Immature natural killer cell (primary cell): ENCODE data around the gene CHRM2. TPM values are rescaled to one million over a fixed set of nuclear protein-coding genes. Genes with fewer than 3 reads are reported as not detected.

ENCODE experiments used
- DNase-seq, 3 donors: peaks; one replicate each; pipeline ENCODE4 v3.0.0; 2022; ENCODE audit warnings: mixed read lengths in 1 of 3
- H3K27ac Mint-ChIP-seq, 6 donors: one replicate each; pipeline ENCODE4 v1.8.0; 2020; ENCODE audit warnings: mixed read lengths in 6 of 6, mild to moderate bottlenecking in 5 of 6, inconsistent platforms in 4 of 6, moderate library complexity in 3 of 6
- H3K27me3 Mint-ChIP-seq, 3 donors: one replicate each; pipeline ENCODE4 v1.8.0; 2020 to 2021; ENCODE audit warnings: low read depth in 3 of 3, mild to moderate bottlenecking in 3 of 3, mixed read lengths in 3 of 3, moderate library complexity in 3 of 3, inconsistent platforms in 1 of 3
- H3K36me3 Mint-ChIP-seq, 3 donors: one replicate each; pipeline ENCODE4 v1.8.0; 2020; ENCODE audit warnings: mixed read lengths in 3 of 3, inconsistent platforms in 2 of 3, mild to moderate bottlenecking in 2 of 3
- H3K4me1 Mint-ChIP-seq, 2 donors: one replicate each; pipeline ENCODE4 v1.8.0; 2020; ENCODE audit warnings: inconsistent platforms in 2 of 2, mild to moderate bottlenecking in 2 of 2, mixed read lengths in 2 of 2, moderate library complexity in 1 of 2
- H3K4me3 Mint-ChIP-seq, 5 donors: one replicate each; pipeline ENCODE4 v1.8.0; 2020; ENCODE audit warnings: mild to moderate bottlenecking in 5 of 5, mixed read lengths in 5 of 5, inconsistent platforms in 3 of 5, moderate library complexity in 3 of 5
- H3K9me3 Mint-ChIP-seq, 6 donors: one replicate each; pipeline ENCODE4 v1.8.0; 2020; ENCODE audit warnings: mild to moderate bottlenecking in 6 of 6, mixed read lengths in 6 of 6, inconsistent platforms in 4 of 6, moderate library complexity in 3 of 6
- polyA plus RNA-seq, 3 donors: library from polyadenylated mRNA; unstranded; fragments of 300-500 nt; fragmentation: Illumina TruSeq; gene quantifications; one replicate each; pipeline ENCODE4 v1.2.3, GENCODE V29; 2021

Gene CHRM2
- polyA plus RNA-seq, 3 donors from 2014 or later: not detected

- no peak for DNase-seq
- Mint-ChIP-seq H3K4me3 (no peak overlapping the region), H3K4me1 (no peaks in the 10 kb centered on the region), H3K27me3 (peaks cover 0 to 1% (median 1%) of the 10 kb centered on the region in 3 donors), H3K9me3 (peaks cover 0 to 27% (median 8%) of the 10 kb centered on the region in 6 donors), H3K27ac (no peak overlapping the region), H3K36me3 (no peaks in the 10 kb centered on the region)
Measured at GRCh38 chr7:136919820-136920219, 51.4 kb downstream of the CHRM2 start.

GRCh38 chr7:136923111-136923667, 54.7 kb downstream of the CHRM2 start:
- H3K4me1 Mint-ChIP-seq: no peaks in the 10 kb centered on the region
- H3K36me3 Mint-ChIP-seq: no peaks in the 10 kb centered on the region
- H3K9me3 Mint-ChIP-seq: peaks cover 2 to 29% (median 8%) of the 10 kb centered on the region in 6 donors
- no peak overlapping the region for H3K27ac Mint-ChIP-seq
- DNase-seq: no peak
- H3K4me3 Mint-ChIP-seq: no peak overlapping the region
- H3K27me3 Mint-ChIP-seq: peaks cover 0 to 1% (median 0%) of the 10 kb centered on the region in 3 donors

DNA sequence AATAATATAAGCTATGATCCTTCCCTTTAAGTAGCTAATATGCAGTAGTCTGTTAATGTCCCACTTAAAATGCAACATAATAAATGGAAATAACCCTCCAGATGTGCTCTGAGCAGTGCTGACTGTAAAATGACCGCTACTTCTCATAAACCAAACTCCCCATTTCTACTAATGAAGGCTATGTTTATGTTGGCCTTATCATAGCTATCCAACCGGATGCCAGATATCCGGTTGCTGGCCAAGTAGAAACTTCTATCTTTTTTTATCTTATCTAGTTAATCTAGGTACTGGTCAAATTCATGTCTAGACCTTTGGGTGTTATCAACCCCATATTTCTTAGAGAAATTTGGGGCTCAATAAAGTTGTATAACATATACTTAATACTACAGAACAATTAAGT, 56.6 kb downstream of the CHRM2 start:
- Mint-ChIP-seq H3K9me3 (peaks cover 2 to 35% (median 9%) of the 10 kb centered on the region in 6 donors), H3K4me3 (no peak overlapping the region), H3K27ac (no peak overlapping the region), H3K36me3 (no peaks in the 10 kb centered on the region), H3K27me3 (no peaks in the 10 kb centered on the region), H3K4me1 (no peaks in the 10 kb centered on the region)
- DNase-seq: no peak

GRCh38 chr7:136925556-136925955, 57.1 kb downstream of the CHRM2 start:
- no peak for DNase-seq
- Mint-ChIP-seq H3K27me3 (no peaks in the 10 kb centered on the region), H3K4me1 (no peaks in the 10 kb centered on the region), H3K9me3 (peaks cover 2 to 37% (median 9%) of the 10 kb centered on the region in 6 donors), H3K36me3 (no peaks in the 10 kb centered on the region), H3K4me3 (no peak overlapping the region), H3K27ac (no peak overlapping the region)

DNA sequence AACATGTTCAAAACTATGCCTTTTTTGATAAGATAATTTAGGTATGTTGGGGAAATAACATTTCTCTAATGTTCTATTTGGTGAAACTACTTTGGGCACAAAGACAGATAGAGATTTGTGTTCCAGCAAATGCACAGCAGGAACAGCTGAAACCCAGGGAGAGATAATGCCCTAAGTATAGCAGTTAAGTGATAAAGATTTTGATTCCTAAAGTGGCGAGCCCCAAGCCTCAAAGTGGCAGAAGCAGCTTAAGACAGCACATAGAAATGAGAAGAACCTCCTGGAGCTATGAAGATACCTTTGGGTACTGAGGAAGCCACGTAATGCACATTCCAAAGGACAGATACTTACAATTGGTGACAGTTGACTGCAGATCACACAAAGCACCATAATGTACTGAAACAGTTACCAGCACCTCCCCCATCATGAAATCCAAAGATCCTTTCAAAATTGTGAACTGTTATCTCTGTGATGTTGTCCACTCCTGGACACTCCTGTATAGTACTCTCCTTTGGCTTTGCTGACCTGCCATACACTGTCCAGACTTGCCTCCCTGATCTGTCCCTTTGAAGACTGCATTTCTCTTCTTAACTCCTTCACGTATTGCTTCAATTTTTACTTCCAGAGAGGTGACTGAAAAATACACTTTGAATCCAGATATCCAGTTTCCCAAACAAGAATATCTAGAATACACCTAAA, 62.9 kb downstream of the CHRM2 start:
- Mint-ChIP-seq H3K36me3 (no peaks in the 10 kb centered on the region), H3K27me3 (peaks cover 0 to 2% (median 0%) of the 10 kb centered on the region in 3 donors), H3K4me3 (no peak overlapping the region), H3K27ac (no peak overlapping the region), H3K4me1 (no peaks in the 10 kb centered on the region), H3K9me3 (peaks cover 8 to 28% (median 16%) of the 10 kb centered on the region in 6 donors)
- no peak for DNase-seq

DNA sequence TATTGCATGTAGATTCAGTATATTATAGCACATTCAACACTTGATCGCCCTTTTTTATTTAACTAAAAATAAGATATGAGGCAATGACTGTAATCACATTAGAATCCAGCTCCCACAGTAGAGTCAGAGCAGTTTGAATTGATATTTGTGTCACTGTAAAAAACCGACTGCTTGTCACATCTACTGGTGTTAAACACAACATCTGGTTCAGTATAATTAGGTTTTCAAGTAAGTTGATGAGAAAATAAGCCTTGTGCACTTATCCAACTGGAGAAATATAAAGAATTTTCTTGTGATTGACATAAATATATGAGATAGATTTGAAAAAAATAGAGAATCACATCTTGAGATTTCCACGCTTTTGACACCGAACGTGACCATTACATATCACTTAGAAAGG, 69.0 kb downstream of the CHRM2 start:
- Mint-ChIP-seq H3K36me3 (no peaks in the 10 kb centered on the region), H3K27me3 (peaks cover 0 to 2% (median 0%) of the 10 kb centered on the region in 3 donors), H3K4me3 (no peak overlapping the region), H3K27ac (no peak overlapping the region), H3K4me1 (no peaks in the 10 kb centered on the region), H3K9me3 (peaks cover 0 to 27% (median 8%) of the 10 kb centered on the region in 6 donors)
- no peak for DNase-seq

GRCh38 chr7:136938476-136938875, 70.0 kb downstream of the CHRM2 start:
- H3K4me3 Mint-ChIP-seq: no peak overlapping the region
- DNase-seq: no peak
- H3K27me3 Mint-ChIP-seq: peaks cover 0 to 4% (median 0%) of the 10 kb centered on the region in 3 donors
- no peak overlapping the region for H3K27ac Mint-ChIP-seq
- H3K36me3 Mint-ChIP-seq: no peaks in the 10 kb centered on the region
- H3K9me3 Mint-ChIP-seq: peaks cover 0 to 33% (median 8%) of the 10 kb centered on the region in 6 donors
- no peaks in the 10 kb centered on the region for H3K4me1 Mint-ChIP-seq

DNA sequence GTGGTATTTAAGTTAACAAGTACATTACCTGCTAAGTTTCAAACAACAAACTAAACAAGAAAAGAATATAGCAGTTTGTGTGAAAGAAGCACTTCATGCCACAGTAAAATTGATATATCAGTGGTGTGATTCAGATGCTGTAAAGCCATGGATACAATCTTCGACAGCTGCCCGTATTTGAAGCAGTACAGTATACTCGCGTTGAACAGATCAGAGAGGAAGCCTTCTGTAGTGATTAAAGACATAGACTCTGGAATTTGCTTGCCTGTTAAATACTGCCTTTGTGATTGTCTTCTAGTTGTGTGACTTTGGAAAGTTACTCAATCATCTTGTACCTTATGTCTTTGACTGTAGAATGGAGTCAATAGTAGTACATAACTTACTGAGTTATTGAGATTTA, 71.7 kb downstream of the CHRM2 start:
- Mint-ChIP-seq H3K9me3 (peaks cover 0 to 26% (median 7%) of the 10 kb centered on the region in 6 donors), H3K36me3 (no peaks in the 10 kb centered on the region), H3K27me3 (peaks cover 0 to 1% (median 0%) of the 10 kb centered on the region in 3 donors), H3K4me3 (no peak overlapping the region), H3K4me1 (no peaks in the 10 kb centered on the region), H3K27ac (no peak overlapping the region)
- no peak for DNase-seq

DNA sequence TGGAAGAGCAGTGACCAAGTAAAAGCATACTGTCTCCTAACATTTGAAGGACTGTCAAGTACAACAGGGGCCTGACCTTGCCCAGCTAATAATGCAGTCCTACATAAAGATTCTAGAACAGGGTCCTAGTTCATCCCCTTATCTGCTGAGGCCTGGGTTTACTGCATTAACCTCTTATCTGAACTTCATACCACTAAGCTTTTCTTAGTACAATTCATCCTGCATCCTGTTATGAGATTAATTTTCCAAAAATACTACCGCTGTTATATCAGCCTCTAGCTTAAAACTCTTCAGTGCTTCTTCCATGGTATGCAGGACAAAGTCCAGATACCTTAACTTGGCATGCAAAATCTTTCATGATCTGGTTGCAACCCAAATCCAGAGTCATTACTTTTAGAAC, 72.5 kb downstream of the CHRM2 start:
- Mint-ChIP-seq H3K4me3 (no peak overlapping the region), H3K9me3 (peaks cover 0 to 26% (median 7%) of the 10 kb centered on the region in 6 donors), H3K27ac (no peak overlapping the region), H3K4me1 (no peaks in the 10 kb centered on the region), H3K36me3 (no peaks in the 10 kb centered on the region), H3K27me3 (peaks cover 0 to 1% (median 0%) of the 10 kb centered on the region in 3 donors)
- no peak for DNase-seq

DNA sequence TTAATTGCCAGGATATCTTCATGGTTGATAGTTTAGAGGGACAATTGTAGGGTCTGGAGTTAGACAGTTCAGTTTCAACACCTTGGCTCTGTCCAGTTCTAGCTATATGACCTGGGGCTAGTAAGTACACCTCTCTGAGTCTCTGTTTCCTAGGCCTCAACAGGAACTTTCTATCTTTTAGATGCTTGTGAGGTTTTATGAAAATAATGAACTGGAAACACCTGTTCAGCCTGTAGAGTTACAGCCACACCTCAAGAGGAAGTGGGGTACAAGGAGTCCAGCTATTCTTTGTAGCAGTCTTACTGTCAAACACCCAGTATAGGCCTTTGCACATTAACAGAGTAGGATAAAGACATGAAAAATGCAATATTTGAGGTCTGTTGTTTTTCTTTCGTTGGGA, 73.4 kb downstream of the CHRM2 start:
- Mint-ChIP-seq H3K4me3 (no peak overlapping the region), H3K9me3 (peaks cover 0 to 27% (median 8%) of the 10 kb centered on the region in 6 donors), H3K36me3 (no peaks in the 10 kb centered on the region), H3K27ac (no peak overlapping the region), H3K27me3 (peaks cover 0 to 1% (median 0%) of the 10 kb centered on the region in 3 donors), H3K4me1 (no peaks in the 10 kb centered on the region)
- DNase-seq: no peak

GRCh38 chr7:136942401-136942800, 73.9 kb downstream of the CHRM2 start:
- H3K4me1 Mint-ChIP-seq: no peaks in the 10 kb centered on the region
- H3K9me3 Mint-ChIP-seq: peaks cover 0 to 29% (median 10%) of the 10 kb centered on the region in 6 donors
- DNase-seq: no peak
- H3K27ac Mint-ChIP-seq: no peak overlapping the region
- no peaks in the 10 kb centered on the region for H3K36me3 Mint-ChIP-seq
- peaks cover 0 to 1% (median 0%) of the 10 kb centered on the region in 3 donors for H3K27me3 Mint-ChIP-seq
- no peak overlapping the region for H3K4me3 Mint-ChIP-seq

DNA sequence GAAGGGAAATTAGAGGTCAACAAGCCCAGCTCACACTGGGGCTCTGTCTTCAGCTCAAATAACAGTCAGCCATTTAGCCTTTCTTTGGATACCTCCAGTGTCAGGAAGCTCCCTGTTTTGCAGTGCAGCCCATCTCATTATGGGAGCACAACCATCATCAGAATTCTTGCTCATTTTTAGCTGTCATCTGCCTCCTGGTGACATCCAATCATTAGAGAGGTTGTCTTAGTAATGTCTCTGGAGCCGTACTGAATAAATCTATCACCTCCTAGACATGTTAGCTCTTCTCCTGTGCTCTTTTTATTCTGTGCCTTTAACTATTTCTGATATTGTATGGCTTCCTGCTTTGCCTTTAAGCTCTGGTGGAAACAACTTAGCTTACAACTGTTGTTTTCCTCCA, 74.5 kb downstream of the CHRM2 start:
- Mint-ChIP-seq H3K9me3 (peaks cover 5 to 29% (median 10%) of the 10 kb centered on the region in 6 donors), H3K27me3 (peaks cover 0 to 1% (median 0%) of the 10 kb centered on the region in 3 donors), H3K27ac (no peak overlapping the region), H3K4me1 (no peaks in the 10 kb centered on the region), H3K36me3 (no peaks in the 10 kb centered on the region), H3K4me3 (no peak overlapping the region)
- DNase-seq: no peak

DNA sequence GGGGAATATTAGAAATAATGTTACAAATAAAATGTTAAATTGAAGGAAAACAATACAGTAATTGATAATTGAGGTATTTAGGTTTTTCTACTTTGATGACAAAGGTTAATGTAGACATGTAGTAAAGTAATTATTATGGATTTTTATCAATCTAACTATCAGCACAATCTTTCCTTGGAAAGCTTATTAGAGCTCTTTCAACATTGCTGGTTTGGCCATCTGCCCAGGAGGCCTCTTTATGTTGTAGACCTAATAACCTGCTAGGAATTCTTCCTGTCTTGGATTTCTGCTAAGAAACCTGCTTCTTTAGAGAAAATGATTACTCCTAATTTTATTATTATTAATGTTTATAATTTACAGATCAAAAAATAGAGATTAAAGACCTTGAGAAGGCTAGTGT, 78.9 kb downstream of the CHRM2 start:
- Mint-ChIP-seq H3K4me1 (no peaks in the 10 kb centered on the region), H3K27ac (no peak overlapping the region), H3K4me3 (no peak overlapping the region), H3K9me3 (peaks cover 10 to 37% (median 18%) of the 10 kb centered on the region in 6 donors), H3K36me3 (no peaks in the 10 kb centered on the region), H3K27me3 (peaks cover 0 to 1% (median 1%) of the 10 kb centered on the region in 3 donors)
- no peak for DNase-seq

DNA sequence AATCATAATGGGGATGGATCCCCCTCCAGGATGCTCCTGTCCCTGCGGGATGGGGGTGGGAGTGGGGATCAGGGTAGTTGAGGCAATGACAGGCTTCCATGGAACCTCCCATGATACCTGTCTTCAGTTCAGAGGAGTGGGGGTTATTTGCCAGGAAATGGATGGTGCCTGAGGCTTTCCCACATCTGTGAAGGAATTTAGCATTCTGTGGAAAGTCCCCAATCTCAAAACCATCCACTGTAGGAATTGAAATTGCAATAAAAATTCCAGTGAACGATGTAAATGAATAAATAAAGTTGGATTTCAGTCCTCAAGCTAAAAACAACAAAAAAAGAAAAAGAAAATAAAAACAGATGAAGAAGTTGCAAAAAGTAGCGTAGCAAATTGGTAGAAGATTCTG, 81.9 kb downstream of the CHRM2 start:
- no peak for DNase-seq
- Mint-ChIP-seq H3K9me3 (peaks cover 4 to 38% (median 18%) of the 10 kb centered on the region in 6 donors), H3K4me1 (no peaks in the 10 kb centered on the region), H3K4me3 (no peak overlapping the region), H3K27me3 (peaks cover 0 to 1% (median 0%) of the 10 kb centered on the region in 3 donors), H3K27ac (no peak overlapping the region), H3K36me3 (no peaks in the 10 kb centered on the region)
